HG02763 (cell line): ENCODE measurements around the gene ADAM10.
"Not testable (repeated sequence)": the region's sequence is repeated elsewhere in the genome, so short reads cannot be mapped to it uniquely, and the experiment has no call there.

Experiments
- ATAC-seq: cut with Tn5 transposase; IDR thresholded peaks from one replicate; pipeline ENCODE4 v1.9.1; 2021; ENCODE audit warnings: mild to moderate bottlenecking, moderate library complexity; ENCODE audit not compliant: unreplicated experiment

ADAM10 gene

DNA sequence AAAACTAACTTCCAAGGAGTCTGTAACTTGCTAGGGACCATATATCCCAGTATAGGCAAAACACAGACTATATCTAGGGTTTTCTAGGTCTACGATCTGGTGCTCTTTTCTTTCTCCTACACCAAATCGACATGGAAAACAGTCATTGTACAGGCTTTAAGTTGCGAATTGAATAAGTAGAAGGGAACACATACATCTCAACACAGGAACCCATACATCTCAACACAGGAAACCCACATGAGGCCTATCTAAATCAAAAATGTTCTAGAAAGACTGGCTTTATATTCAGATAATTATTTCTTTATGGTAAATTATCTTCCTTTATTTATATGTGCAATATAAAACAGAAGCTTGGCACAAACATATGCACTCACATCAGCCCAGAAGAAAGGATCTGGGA lies 126.6 kb downstream of the ADAM10 start:
- no peak for ATAC-seq

DNA sequence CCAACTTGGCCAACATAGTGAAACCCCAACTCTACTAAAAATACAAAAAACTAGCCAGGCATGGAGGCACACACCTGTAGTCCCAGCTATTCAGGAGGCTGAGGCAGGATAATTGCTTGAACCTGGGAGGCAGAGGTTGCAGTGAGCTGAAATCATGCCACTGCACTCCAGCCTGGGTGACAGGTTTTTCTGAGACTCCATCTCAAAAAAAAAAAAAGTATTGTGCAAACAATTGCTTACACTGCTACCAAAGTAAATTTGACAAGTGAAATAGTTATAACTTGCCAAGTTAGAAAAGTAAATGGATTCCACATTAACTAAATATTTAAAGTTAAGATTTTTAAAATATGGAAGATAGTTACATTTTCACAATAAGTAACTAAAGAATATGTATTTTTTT lies 129.2 kb downstream of the ADAM10 start:
- not testable (repeated sequence) for ATAC-seq

DNA sequence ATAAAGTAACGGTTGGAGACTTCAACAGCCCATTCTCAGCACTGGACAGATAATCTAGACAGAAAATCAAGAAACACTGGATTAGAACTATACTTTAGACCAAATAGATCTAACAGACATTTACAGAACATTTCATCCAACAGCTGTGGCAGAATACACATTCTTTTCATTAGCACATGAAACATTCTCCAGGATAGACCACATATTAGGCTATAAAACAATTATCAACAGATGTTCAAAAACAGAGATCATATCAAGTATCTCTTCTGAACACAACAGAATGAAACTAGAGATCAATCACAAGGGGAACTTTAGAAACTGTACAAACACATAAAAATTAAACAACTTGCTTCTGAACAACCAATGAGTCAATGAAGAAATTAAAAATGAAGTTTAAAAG lies 133.3 kb downstream of the ADAM10 start:
- ATAC-seq: no peak

DNA sequence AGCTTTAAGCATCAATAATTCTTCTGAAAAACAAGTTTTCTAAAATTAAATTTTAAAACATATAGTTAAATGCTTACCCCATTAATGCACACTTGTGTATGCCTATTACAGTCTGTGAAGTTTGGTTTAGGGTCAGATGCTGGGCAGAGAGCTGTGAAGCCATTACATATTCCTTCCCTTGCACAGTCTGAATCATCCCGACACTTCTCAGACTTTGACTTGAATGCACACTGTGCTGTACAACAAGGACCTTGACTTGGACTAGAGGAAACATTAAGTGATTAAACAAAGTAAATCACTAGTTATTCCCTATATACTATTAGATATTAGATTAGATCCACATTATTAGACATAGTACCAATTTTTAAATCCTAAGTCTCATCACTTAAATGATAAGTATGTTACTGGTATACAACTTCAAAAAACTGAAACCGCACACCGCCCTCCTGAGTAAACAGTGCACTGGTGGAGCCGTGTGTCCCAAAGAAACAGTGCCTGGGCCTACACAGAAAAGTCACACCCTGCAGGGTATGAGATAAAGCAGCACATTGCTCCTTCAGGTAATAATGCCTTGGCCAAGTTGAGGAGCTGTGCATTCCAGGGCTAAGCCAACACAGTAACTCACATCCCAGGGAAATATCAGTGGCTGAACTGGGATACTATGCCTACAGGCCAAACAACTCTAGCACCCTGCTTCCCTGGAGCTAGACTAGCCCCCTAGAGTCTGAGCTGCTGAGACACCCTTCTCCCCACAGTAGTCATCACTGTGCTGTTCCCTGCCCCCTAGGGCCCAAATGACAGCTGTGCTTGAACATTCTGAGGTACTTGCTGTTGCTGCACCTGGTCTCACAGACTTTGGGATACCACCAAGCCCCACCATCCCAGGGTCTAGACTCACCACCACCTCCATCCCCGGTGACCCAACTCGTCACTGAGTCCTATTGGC lies 137.5 kb downstream of the ADAM10 start:
- ATAC-seq: no peak

DNA sequence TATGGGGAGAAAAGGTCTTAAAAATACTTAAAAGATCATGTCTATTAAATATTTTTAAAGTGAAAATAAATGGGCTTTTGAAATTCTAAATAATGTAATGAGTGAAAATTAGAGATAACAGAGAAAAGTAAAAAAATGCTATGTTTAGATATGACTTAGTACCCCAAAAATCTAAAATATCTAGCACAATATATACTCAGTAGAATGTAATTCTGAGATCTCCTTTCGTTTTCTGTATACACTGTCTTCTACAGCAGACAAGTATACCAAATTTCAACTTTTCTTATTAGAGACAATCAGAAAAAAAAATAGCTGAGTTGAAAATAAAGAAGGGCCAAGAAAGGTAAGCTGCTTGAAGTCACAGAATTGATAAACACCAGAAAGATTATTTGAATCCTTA lies 140.8 kb downstream of the ADAM10 start:
- ATAC-seq: no peak

DNA sequence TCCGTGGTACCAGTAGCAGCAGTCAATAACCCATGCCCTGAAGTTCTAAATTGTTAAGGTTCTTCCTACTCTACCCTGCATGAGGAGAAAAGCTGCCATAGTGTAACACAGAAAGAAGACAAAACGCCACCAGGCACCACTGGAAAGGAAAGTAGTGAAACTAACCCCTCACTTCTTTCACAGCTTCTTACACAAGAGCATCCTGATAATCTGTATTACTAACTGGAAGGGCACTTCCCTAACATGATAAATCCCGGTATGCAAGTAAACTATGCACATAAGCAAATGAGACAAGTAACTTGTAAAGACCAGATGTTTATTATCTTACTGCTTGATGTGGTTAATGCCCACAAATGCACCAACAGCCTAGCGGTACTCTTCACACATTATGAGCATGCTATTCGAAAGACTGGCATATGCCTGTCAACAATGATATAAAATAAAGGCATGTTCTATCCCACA lies 141.3 kb downstream of the ADAM10 start:
- ATAC-seq: no peak

DNA sequence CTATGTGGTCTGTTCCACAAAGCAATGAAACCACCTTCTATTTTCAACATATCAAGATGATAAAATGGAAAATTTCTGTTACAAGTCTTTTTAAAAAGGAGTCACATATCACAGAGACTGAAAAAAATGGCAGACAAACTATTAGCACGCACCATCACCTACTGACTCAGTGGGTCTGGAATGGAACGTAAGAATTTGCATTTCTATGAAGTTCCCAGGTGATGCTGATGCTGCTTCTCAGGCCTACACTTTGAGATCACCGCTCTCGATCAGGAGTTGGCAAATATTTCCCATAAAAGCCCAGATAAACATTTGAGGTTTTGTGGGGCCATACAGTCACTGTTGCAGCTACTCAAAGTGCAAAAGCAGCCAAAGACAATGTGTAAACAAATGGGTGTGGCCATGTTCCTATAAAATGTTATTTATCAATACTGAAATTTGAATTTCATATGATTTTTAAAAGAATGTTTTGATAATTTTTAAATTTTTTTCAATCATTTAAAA lies 142.9 kb downstream of the ADAM10 start:
- ATAC-seq: no peak

DNA sequence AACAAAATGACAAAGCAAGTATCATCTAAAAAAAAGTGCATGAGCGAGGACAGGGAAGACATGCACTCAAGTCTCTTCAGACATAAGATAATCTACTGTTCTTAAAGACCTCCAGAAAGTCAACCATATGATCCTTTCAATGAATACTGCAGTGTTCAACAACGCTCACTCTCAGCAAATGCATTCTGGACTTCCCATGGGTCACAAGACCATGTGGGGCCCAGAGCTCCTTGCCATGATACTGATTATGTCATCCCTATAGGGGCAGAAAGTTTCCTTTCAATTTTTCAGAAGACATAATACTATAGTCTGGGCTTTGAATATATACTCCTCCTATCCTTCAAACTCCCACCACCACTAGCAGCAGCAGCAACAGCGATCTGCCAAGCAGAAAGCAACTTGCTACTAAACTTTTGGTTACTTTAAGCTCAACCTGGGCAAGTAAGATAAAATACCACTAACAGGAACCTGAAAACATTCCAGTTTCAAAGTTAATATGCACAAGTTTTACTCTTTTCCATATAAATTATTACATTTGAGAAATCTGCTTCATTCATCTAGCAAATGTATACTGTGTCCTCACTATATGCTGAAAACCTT lies 143.5 kb downstream of the ADAM10 start:
- ATAC-seq: no peak

DNA sequence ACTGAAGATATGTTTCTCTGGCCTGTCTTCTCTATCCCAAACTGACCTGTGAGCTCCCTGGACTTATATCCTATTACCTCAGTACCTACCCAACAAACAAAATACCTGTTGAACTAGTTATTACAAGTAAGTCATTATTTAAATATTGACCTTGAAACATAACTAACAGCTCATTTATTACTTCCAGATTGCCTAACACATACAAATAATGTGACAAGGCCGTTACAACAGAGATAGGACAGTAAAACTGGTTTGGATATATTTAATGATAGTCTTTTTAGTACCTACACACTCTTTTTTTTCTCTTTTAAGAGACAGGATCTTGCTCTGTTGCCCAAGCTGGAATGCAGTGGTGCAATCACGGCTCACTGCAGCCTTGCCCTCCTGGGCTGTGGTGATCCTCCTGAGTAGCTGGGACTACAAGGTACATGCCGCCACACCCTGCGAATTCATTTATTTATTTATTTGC lies 145.0 kb downstream of the ADAM10 start:
- ATAC-seq: no peak

DNA sequence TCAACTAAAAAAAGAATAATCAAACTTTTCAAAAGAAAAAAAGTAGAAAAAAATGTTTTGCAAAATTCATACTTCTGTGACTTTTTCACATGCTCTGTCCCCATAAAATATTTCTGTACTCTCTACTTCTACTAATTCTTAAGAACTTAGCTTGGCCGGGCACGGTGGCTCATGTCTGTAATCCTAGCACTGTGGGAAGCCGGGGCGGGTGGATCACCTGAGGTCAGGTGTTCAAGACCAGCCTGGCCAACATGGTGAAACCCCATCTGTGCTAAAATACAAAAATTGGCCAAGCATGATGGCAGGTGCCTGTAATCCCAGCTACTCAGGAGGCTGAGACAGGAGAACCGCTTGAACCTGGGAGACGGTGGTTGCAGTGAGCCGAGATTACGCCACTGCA lies 145.6 kb downstream of the ADAM10 start:
- ATAC-seq: not testable (repeated sequence)

DNA sequence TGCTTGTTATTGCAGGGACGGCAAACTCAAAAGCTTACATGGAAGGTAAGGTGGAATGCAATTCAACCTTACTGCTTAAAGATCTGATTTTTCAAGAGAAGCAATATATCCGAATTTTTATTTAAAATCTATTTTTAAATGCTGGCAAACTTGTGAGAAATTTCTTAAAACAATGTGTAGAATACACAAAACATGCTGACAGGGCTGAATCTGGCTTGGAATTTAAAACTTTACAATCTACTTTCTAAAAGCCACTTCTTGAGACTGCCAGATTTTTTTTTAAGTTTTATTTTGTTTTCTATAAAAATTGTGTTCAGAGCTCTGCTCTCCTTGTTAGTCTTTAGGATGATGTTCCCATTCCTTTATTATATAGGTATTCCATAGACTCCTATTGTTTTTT lies 146.7 kb downstream of the ADAM10 start:
- ATAC-seq: no peak

DNA sequence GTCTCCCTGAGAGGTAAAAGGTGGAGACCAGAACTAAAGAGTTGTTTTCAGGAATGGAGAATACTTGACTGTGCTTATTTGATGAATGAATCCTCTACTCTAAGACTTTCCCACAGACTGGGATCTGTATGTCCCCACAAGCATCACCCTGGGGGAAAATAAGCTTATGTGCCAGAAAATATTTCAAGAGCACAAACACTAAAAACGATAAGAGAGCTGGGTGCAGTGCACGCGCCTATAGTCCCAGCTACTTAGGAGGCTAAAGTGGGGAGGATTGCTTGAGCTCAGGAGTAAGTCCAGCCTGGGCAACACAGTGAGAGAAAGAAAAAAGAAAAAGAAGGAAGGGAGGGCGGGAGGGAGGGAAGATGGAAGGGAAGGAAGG lies 150.7 kb downstream of the ADAM10 start:
- no peak for ATAC-seq

DNA sequence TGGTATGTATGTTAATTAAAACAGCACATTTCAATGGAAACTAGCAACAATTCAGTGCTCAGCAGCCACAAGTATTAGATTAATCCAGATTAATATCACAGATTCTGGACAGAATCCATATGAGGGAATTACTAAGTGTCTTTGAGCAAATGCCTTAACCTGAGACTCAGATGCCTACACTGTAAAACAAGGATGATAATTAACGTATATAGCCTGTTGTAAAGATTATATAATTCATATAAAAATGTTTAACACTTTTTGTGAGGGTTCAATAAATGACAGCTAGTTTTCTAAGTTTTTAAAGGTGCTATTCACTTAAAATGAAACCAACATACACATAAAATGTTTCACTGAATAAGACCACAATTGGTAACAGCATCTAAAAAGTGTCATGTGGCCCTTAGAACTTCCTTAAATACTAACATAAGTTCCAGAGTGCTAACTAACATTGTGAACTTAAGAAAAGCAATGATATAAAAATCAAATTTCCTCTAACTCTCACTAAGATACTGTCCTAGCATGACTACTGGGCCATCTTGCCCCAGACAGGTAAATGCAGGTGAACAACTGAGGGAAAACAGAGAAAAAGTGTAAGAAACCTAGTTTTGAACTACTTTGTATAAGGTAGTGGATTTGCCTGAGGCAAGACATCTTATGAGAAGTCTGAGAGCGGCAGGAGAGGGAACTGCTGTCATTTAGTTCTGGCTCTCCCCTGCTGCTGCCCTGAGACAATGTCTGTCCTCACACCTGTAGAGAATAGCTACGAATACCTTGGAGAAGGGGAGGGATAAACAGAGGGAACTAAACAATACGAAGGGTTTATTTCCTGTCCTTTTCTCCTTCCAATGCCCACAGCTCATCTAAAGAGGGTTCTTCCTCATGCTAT lies 151.3 kb downstream of the ADAM10 start:
- no peak for ATAC-seq

DNA sequence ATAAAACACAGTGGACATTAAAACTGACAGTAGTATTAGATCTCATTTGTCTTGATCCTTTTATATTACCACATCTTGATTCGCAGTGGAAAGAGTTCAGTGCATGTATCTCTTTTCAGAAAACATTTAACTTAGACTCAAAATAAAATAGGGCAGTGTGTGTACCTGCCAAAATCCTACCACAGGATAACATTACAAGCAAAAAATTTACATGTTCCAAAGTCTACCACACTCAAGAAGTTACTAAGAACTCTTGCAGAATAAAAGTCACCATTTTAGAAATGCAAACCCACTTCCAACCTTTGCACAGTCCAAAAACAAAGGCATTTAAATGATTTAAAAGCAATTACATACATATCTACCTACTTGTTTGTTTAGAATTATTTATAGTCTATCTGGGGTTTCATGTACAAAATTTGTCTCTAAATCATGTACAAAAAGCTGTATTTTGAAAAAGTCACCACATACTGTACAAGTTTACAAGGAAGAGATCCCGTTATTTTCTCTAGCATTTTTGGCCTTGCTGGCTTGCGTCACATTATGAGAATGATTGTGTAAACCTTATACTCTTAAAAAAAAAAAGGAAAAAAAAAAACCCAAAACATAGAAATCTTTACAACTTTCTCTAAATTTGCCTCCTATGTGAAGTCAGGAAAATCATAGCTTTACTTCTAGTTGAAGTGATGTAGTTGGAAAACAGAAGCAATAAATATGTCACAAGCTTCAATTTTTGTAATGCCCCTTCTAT lies 153.8 kb downstream of the ADAM10 start:
- no peak for ATAC-seq

DNA sequence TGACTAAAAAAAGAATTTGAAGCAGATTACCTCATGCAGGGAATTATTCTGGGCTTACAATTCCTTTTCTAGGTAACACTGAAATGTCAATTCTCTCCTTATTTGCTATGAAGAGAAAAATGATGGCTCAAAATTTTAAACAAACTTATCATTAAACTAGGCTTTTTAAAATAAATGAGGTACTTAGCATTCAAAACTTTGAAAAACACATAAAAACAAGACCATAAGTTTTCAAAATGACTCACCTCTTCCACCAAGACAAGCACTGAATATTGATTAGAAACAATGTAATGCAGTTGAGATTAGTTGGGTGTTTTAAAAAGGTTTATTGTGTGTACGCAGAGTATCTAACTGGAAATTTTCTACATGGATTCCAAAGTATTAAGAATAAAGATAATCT lies 154.6 kb downstream of the ADAM10 start:
- ATAC-seq: no peak

DNA sequence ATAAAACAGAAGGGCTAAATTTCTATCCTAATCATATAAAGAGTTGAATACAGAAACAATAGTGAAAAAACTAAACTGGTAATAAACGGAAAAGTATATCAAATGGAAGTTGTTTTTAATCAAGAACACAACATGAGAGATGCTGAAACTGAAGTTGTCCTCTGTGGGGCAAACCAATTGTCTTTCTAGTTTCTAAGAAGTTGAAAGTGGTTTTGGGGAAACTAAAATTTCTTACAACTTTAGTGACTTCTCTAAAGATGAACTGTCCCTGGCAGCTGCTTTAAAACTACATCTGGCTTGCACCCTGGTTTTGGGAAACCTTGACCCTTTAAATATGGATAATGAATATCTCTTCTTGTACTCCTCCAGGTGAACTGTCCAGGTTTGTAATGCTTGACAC lies 155.6 kb downstream of the ADAM10 start:
- no peak for ATAC-seq

DNA sequence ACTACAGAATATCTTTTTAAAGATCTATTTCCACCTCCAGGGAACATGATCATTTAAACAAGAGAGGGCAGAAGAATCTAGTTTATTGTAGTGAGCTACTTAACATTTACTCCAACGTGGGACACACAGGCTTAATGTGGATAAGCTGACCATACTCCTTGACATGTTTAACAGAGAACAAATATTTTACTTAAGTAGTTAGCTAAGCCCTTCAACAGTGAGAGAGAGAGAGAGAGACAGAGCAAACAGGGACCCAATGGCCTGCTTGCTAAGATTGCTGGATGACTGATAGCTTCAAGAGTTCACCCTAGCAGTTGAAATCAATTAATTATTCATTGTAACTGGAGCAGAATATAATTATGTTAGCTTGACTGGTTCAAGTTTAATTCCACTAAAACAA lies 158.6 kb downstream of the ADAM10 start:
- ATAC-seq: no peak

DNA sequence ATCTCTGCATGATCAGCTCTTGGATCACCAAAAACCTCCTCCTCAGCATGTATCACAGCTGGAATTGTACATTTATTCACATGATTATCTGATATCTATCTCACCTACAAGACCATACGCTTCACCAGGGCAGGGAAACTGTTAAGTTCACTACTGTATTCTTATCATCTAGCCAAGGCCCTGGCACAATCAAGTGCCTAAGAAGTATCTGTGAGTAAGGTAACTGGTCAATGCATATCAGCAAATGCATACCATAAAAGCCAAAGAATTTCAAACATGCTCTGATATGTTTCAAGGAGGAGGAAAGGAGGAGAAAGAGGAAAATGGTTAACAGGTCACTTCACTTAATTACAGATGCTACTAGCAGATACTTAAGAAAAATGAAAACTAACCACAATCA lies 159.3 kb downstream of the ADAM10 start:
- ATAC-seq: no peak

DNA sequence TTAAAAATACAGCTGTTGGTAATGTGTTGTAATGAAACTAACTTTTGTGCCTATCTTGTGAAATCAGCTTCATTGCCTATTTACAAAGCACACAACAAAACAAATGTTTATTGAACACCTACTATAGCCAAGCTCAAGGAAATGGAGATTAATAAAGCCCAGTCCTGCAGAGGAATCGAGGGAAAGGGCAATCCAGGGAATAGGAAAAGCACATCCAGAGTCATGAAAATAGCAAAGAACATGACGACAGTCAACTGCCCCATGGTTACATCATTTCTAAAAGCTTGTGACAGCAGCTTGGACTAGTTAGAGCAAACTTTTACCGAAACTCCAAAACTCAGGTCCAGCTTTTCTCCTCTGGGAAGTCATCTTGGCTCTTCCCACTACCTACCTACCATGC lies 160.5 kb downstream of the ADAM10 start:
- ATAC-seq: no peak

DNA sequence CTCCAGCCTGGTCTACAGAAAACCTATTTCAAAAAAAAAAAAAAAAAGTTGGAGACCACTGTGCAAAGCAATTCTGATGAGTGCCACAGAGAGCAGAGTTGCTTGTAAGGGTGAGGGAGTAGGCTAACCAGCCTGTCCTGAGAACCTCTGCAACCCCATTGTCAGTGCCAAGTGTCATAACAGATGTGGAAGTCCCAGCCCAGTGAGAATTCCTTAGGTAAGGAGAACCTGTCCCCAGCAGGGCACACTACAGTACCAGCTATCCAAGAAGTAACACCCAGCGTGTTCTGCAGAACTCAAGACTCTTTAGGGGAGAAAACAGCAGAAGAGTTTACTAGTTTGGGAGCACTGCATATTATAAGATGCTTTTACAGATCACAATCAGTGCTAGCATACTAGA lies 161.4 kb downstream of the ADAM10 start:
- no peak for ATAC-seq
